Tibial artery (tissue), 4 donors: ENCODE data around the gene COPS7B.

ENCODE experiments used
- DNase-seq, 2 donors: peaks; one replicate each; pipeline ENCODE4 v3.0.0-alpha.2; 2019
- H3K27ac ChIP-seq, 2 donors: fragments of 200-600 bp; sonication (generic) in 1 of 2; 1 replicate in 1 of 2; 2 replicates in 1 of 2; pipeline ENCODE4 v1.5.1; 2018 to 2019; ENCODE audit warnings: mild to moderate bottlenecking in 1 of 2
- H3K27me3 ChIP-seq, 2 donors: fragments of 200-600 bp; sonication (generic) in 1 of 2; one replicate each; pipeline versions ENCODE4 v1.5.1 to v1.6.0; 2016 to 2019
- H3K36me3 ChIP-seq, 3 donors: fragments of 200-600 bp; sonication (generic) in 2 of 3; one replicate each; pipeline ENCODE4 v1.5.1; 2016 to 2019; ENCODE audit warnings: mild to moderate bottlenecking in 2 of 3
- H3K4me1 ChIP-seq, 4 donors: fragments of 200-600 bp; sonication (generic) in 2 of 4; 1 replicate in 3 of 4; 2 replicates in 1 of 4; pipeline ENCODE4 v1.5.1; 2016 to 2019
- H3K4me3 ChIP-seq, 2 donors: fragments of 200-600 bp; sonication (generic) in 1 of 2; 1 replicate in 1 of 2; 2 replicates in 1 of 2; pipeline ENCODE4 v1.5.1; 2018 to 2019; ENCODE audit warnings: mild to moderate bottlenecking in 2 of 2
- H3K9me3 ChIP-seq, 3 donors: fragments of 200-600 bp; sonication (generic) in 1 of 3; one replicate each; pipeline ENCODE4 v1.5.1; 2016 to 2019
- intact Hi-C: fragments of 100-400 bp; cut with DNase I; formaldehyde crosslinking; loops from one replicate; pipeline ENCODE4 v1.15.0; 2023; ENCODE audit warnings: low total_unique reads
- TF ChIP-seq, protein P1 (sequence below), 2 experiments: fragments of 200-600 bp in 1 of 2; fragments of 450-650 bp in 1 of 2; IDR thresholded peaks; one replicate each; pipeline ENCODE4 v1.5.1; 2017 to 2019; ENCODE audit warnings: antibody characterized with exemption in 2 of 2, mild to moderate bottlenecking in 1 of 2, moderate library complexity in 1 of 2

Gene COPS7B

DNA sequence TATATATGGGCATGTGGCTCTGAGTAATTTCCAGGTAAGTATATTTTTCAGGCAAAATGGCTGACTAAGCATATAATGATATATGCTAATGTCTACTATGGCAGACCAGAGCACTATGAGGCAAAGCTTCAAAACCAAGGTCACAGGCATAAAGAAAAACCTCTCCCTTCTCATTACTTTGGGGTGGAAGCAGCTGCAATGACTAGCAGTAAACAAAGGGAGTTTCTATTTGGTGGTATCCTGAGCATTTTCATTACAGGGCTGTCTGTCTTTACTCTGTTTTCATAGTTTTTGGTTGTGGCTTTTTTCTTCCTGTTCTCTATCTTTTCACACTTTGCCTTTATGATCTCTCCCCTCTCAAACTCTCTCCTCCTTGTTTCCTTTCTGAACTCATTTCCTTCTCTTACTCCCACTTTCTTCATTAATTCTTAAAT is 20.7 kb upstream of the COPS7B start:
- Histone ChIP-seq H3K4me3 (no peak overlapping the region), H3K27me3 (no peaks in the 10 kb centered on the region), H3K27ac (no peak overlapping the region), H3K36me3 (no peaks in the 10 kb centered on the region), H3K4me1 (no peaks in the 10 kb centered on the region), H3K9me3 (no peaks in the 10 kb centered on the region)
- no peak for DNase-seq
- intact Hi-C loops, result no loop called here
- TF ChIP-seq, protein P1, sequence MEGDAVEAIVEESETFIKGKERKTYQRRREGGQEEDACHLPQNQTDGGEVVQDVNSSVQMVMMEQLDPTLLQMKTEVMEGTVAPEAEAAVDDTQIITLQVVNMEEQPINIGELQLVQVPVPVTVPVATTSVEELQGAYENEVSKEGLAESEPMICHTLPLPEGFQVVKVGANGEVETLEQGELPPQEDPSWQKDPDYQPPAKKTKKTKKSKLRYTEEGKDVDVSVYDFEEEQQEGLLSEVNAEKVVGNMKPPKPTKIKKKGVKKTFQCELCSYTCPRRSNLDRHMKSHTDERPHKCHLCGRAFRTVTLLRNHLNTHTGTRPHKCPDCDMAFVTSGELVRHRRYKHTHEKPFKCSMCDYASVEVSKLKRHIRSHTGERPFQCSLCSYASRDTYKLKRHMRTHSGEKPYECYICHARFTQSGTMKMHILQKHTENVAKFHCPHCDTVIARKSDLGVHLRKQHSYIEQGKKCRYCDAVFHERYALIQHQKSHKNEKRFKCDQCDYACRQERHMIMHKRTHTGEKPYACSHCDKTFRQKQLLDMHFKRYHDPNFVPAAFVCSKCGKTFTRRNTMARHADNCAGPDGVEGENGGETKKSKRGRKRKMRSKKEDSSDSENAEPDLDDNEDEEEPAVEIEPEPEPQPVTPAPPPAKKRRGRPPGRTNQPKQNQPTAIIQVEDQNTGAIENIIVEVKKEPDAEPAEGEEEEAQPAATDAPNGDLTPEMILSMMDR (IDR thresholded peaks at IDR 0.05), result no peak

GRCh38 chr2:231769170-231770136 is 16.8 kb upstream of the COPS7B start:
- intact Hi-C loops, result no loop called here
- Histone ChIP-seq H3K4me1 (no peaks in the 10 kb centered on the region), H3K36me3 (no peaks in the 10 kb centered on the region), H3K27ac (no peak overlapping the region), H3K9me3 (no peaks in the 10 kb centered on the region), H3K27me3 (no peaks in the 10 kb centered on the region), H3K4me3 (no peak overlapping the region)
- TF ChIP-seq, protein P1 (IDR thresholded peaks at IDR 0.05), result no peak
- DNase-seq, result no peak

GRCh38 chr2:231780123-231780908 is 5.9 kb upstream of the COPS7B start:
- Histone ChIP-seq H3K4me3 (peak overlapping the region; percentile 90 to 95), H3K27ac (peak overlapping the region; percentile 85 to 90), H3K27me3 (no peaks in the 10 kb centered on the region), H3K4me1 (peaks cover 0 to 42% (median 30%) of the 10 kb centered on the region in 4 donors), H3K36me3 (no peaks in the 10 kb centered on the region), H3K9me3 (no peaks in the 10 kb centered on the region)
- TF ChIP-seq, protein P1 (IDR thresholded peaks at IDR 0.05), result no peak
- DNase-seq, result no peak
- intact Hi-C loops, result loop anchor here (10.0 kb wide), 1 partner anchor 96 kb away; no protein-coding TSS in a partner anchor

GRCh38 chr2:231780909-231781797 is 5.1 kb upstream of the COPS7B start, which contains the start of gene PDE6D:
TSS of gene PDE6D (minus strand) at chr2:231781282. CDS start at chr2:231781114, 168 bp downstream.
- intact Hi-C loops, result loop anchor here (10.0 kb wide), 1 partner anchor 96 kb away; no protein-coding TSS in a partner anchor
- Histone ChIP-seq H3K36me3 (no peaks in the 10 kb centered on the region), H3K27ac (peak within 1 kb of the TSS; percentile 85 to 90), H3K27me3 (no peaks in the 10 kb centered on the region), H3K4me3 (peak within 1 kb of the TSS; percentile 90 to 95), H3K4me1 (peaks cover 0 to 49% (median 36%) of the 10 kb centered on the region in 4 donors), H3K9me3 (no peaks in the 10 kb centered on the region)
- DNase-seq, result peak; percentile 99
- TF ChIP-seq, protein P1 (IDR thresholded peaks at IDR 0.05), result no peak
